Natural killer cell (primary cell): ENCODE measurements around the gene ZNF776. TPM values are rescaled to one million over a fixed set of nuclear protein-coding genes. Genes with fewer than 3 reads are reported as not detected.

Source experiments
- ATAC-seq, 3 donors: fragments of 150-1000 bp in 2 of 3; fragments of 200-7000 bp in 1 of 3; cut with Tn5 transposase; 1 replicate in 1 of 3; 2 replicates in 2 of 3; pipeline ENCODE4 v1.10.0; 2021; ENCODE audit warnings: mild to moderate bottlenecking in 2 of 3, moderate library complexity in 2 of 3
- DNase-seq, 2 donors: peaks; one replicate each; pipeline versions ENCODE4 v3.0.0 to v3.0.0-alpha.2; 2013 to 2021; ENCODE audit warnings: mixed read lengths in 1 of 2
- H3K27ac ChIP-seq: one replicate; pipeline ENCODE4 v1.5.1; 2013; ENCODE audit warnings: mild to moderate bottlenecking, low read length
- H3K27me3 ChIP-seq: one replicate; pipeline ENCODE4 v1.6.1; 2013; ENCODE audit warnings: low read length; ENCODE audit not compliant: control insufficient read depth, insufficient read depth
- H3K36me3 ChIP-seq: one replicate; pipeline ENCODE4 v1.6.1; 2013; ENCODE audit warnings: low read length; ENCODE audit not compliant: control insufficient read depth, insufficient read depth
- H3K4me1 ChIP-seq: one replicate; pipeline ENCODE4 v1.6.1; 2013; ENCODE audit warnings: low read length; ENCODE audit not compliant: control insufficient read depth, insufficient read depth
- H3K4me3 ChIP-seq: one replicate; pipeline ENCODE4 v1.5.1; 2013; ENCODE audit warnings: low read length
- H3K9me3 ChIP-seq: one replicate; pipeline ENCODE4 v1.6.1; 2013; ENCODE audit warnings: low read length; ENCODE audit not compliant: control insufficient read depth, insufficient read depth
- H3K27ac Mint-ChIP-seq, 2 donors: one replicate each; pipeline ENCODE4 v1.8.0; 2022; ENCODE audit warnings: mild to moderate bottlenecking in 2 of 2, mixed read lengths in 2 of 2, moderate library complexity in 1 of 2
- H3K27me3 Mint-ChIP-seq, 2 donors: one replicate each; pipeline ENCODE4 v1.8.0; 2022; ENCODE audit warnings: low read depth in 2 of 2, mixed read lengths in 2 of 2
- H3K36me3 Mint-ChIP-seq: one replicate; pipeline ENCODE4 v1.8.0; 2022; ENCODE audit warnings: mixed read lengths
- H3K4me1 Mint-ChIP-seq, 2 donors: one replicate each; pipeline ENCODE4 v1.8.0; 2022; ENCODE audit warnings: mixed read lengths in 2 of 2
- H3K4me3 Mint-ChIP-seq: one replicate; pipeline ENCODE4 v1.8.0; 2022; ENCODE audit warnings: mild to moderate bottlenecking, moderate library complexity, mixed read lengths
- H3K9me3 Mint-ChIP-seq, 2 donors: one replicate each; pipeline ENCODE4 v1.8.0; 2022; ENCODE audit warnings: mixed read lengths in 2 of 2
- CTCF ChIP-seq: fragments of 200-600 bp; IDR thresholded peaks from one replicate; pipeline ENCODE4 v1.8.0; 2022; ENCODE audit warnings: antibody characterized with exemption
- WGBS: methylation state at CpG from one replicate; pipeline ENCODE4 v1.1.7; 2013; ENCODE audit warnings: missing lambda C conversion rate; ENCODE audit not compliant: insufficient coverage; 5-methylcytosine and 5-hydroxymethylcytosine counted together
- intact Hi-C: fragments of 100-400 bp; cut with micrococcal nuclease; formaldehyde crosslinking; loops from one replicate; pipeline ENCODE4 v1.14.2; 2022
- total RNA-seq, 4 donors: library from RNA; stranded (reverse); fragments of 120-200 nt in 1 of 4; gene quantifications; one replicate each; pipeline versions ENCODE4 v1.2.3 to v1.2.4, GENCODE V29; 2013 to 2022

The ZNF776 gene
- total RNA-seq, 3 donors from 2014 or later (not counting 1 experiment from before 2014, with no cell fraction given) = 10.5 to 19.2 (median 18.7) TPM

GRCh38 chr19:57747472-57747807 is 825 bp downstream of the ZNF776 start:
- Histone ChIP-seq H3K9me3 (peaks cover 40% of the 10 kb centered on the region), H3K27ac (no peak overlapping the region), H3K36me3 (peaks cover 31% of the 10 kb centered on the region), H3K4me3 (peak overlapping the region; percentile 69), H3K4me1 (peaks cover 11% of the 10 kb centered on the region), H3K27me3 (no peaks in the 10 kb centered on the region)
- Mint-ChIP-seq H3K27me3 (no peaks in the 10 kb centered on the region), H3K9me3 (peaks cover 16 to 17% of the 10 kb centered on the region in 2 donors), H3K4me3 (peak overlapping the region; percentile 93), H3K27ac (peak overlapping the region; percentile 99), H3K36me3 (peaks cover 51% of the 10 kb centered on the region), H3K4me1 (peaks cover 25 to 40% of the 10 kb centered on the region in 2 donors)
- WGBS = 28% methylated on average over 4 of the region's 6 CpGs
- intact Hi-C loops = loop anchor here (5.0 kb wide), 1 partner anchor 410 kb away; no protein-coding TSS in a partner anchor
- DNase-seq = no peak
- no peak for TF ChIP-seq CTCF
- no peak for ATAC-seq

GRCh38 chr19:57748029-57748428 is 1.4 kb downstream of the ZNF776 start:
- Histone ChIP-seq H3K9me3 (peaks cover 43% of the 10 kb centered on the region), H3K36me3 (peaks cover 37% of the 10 kb centered on the region), H3K27me3 (no peaks in the 10 kb centered on the region), H3K4me1 (peaks cover 11% of the 10 kb centered on the region), H3K27ac (no peak overlapping the region), H3K4me3 (no peak overlapping the region)
- 94% methylated on average over 3 of the region's 3 CpGs for WGBS
- DNase-seq (no peak), ATAC-seq (no peak)
- H3K4me1 Mint-ChIP-seq = peaks cover 25 to 40% of the 10 kb centered on the region in 2 donors
- peaks cover 17 to 19% of the 10 kb centered on the region in 2 donors for H3K9me3 Mint-ChIP-seq
- H3K27me3 Mint-ChIP-seq = no peaks in the 10 kb centered on the region
- H3K36me3 Mint-ChIP-seq = peaks cover 57% of the 10 kb centered on the region
- peak overlapping the region in 1 of 2 donors; percentile 99 for H3K27ac Mint-ChIP-seq
- H3K4me3 Mint-ChIP-seq = peak overlapping the region; percentile 93
- TF ChIP-seq CTCF = no peak
- intact Hi-C loops = loop anchor here (5.0 kb wide), 1 partner anchor 409 kb away; no protein-coding TSS in a partner anchor

GRCh38 chr19:57754091-57754673 is 7.6 kb downstream of the ZNF776 start:
- Histone ChIP-seq H3K36me3 (peaks cover 47% of the 10 kb centered on the region), H3K4me3 (no peak overlapping the region), H3K9me3 (peaks cover 73% of the 10 kb centered on the region), H3K4me1 (no peaks in the 10 kb centered on the region), H3K27me3 (no peaks in the 10 kb centered on the region), H3K27ac (no peak overlapping the region)
- ATAC-seq (no peak), DNase-seq (no peak)
- no peaks in the 10 kb centered on the region for H3K27me3 Mint-ChIP-seq
- H3K9me3 Mint-ChIP-seq = peaks cover 12 to 28% of the 10 kb centered on the region in 2 donors
- H3K4me3 Mint-ChIP-seq = no peak overlapping the region
- H3K36me3 Mint-ChIP-seq = peaks cover 70% of the 10 kb centered on the region
- peaks cover 0 to 15% of the 10 kb centered on the region in 2 donors for H3K4me1 Mint-ChIP-seq
- 96% methylated on average over 9 of the region's 10 CpGs for WGBS
- no peak overlapping the region for H3K27ac Mint-ChIP-seq
- no peak for TF ChIP-seq CTCF
- intact Hi-C loops = no loop called here

GRCh38 chr19:57755031-57755430 is 8.4 kb downstream of the ZNF776 start:
- no peak overlapping the region for H3K4me3 Mint-ChIP-seq
- peaks cover 10 to 24% of the 10 kb centered on the region in 2 donors for H3K9me3 Mint-ChIP-seq
- Histone ChIP-seq H3K9me3 (peaks cover 68% of the 10 kb centered on the region), H3K27me3 (no peaks in the 10 kb centered on the region), H3K36me3 (peaks cover 40% of the 10 kb centered on the region), H3K27ac (no peak overlapping the region), H3K4me1 (no peaks in the 10 kb centered on the region), H3K4me3 (no peak overlapping the region)
- no peak for TF ChIP-seq CTCF
- H3K4me1 Mint-ChIP-seq = peaks cover 0 to 10% of the 10 kb centered on the region in 2 donors
- H3K27me3 Mint-ChIP-seq = no peaks in the 10 kb centered on the region
- H3K27ac Mint-ChIP-seq = no peak overlapping the region
- intact Hi-C loops = no loop called here
- 100% methylated on average over 4 of the region's 4 CpGs for WGBS
- H3K36me3 Mint-ChIP-seq = peaks cover 64% of the 10 kb centered on the region
- no peak for ATAC-seq
- DNase-seq = no peak
